Stimulated activated CD8-positive, alpha-beta memory T cell treated with anti-CD3 and anti-CD28 coated beads, Interleukin-7, amount 100 ng/mL, for 24 hours (primary cell): ENCODE measurements around the gene PCDHB5.
"Not testable (repeated sequence)": the region's sequence is repeated elsewhere in the genome, so short reads cannot be mapped to it uniquely, and the experiment has no call there.

ENCODE experiments used
- DNase-seq: peaks from one replicate; pipeline ENCODE4 v3.0.0-alpha.2; 2020; ENCODE audit warnings: low read depth

The PCDHB5 gene

DNA sequence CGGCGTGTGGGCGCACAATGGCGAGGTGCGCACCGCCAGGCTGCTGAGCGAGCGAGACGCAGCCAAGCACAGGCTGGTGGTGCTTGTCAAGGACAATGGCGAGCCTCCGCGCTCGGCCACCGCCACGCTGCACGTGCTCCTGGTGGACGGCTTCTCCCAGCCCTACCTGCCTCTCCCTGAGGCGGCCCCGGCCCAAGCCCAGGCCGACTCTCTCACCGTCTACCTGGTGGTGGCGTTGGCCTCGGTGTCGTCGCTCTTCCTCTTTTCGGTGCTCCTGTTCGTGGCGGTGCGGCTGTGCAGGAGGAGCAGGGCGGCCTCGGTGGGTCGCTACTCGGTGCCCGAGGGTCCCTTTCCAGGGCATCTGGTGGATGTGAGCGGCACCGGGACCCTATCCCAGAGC lies 17.1 kb downstream of the PCDHB5 start:
- not testable (repeated sequence) for DNase-seq

GRCh38 chr5:141155540-141156374 lies 20.8 kb downstream of the PCDHB5 start:
- no peak for DNase-seq

DNA sequence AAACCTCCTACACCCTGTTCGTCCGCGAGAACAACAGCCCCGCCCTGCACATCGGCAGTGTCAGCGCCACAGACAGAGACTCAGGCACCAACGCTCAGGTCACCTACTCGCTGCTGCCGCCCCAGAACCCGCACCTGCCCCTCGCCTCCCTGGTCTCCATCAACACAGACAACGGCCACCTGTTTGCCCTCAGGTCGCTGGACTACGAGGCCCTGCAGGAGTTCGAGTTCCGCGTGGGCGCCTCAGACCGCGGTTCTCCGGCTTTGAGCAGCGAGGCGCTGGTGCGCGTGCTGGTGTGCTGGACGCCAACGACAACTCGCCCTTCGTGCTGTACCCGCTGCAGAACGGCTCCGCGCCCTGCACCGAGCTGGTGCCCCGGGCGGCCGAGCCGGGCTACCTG lies 22.4 kb downstream of the PCDHB5 start:
- not testable (repeated sequence) for DNase-seq

DNA sequence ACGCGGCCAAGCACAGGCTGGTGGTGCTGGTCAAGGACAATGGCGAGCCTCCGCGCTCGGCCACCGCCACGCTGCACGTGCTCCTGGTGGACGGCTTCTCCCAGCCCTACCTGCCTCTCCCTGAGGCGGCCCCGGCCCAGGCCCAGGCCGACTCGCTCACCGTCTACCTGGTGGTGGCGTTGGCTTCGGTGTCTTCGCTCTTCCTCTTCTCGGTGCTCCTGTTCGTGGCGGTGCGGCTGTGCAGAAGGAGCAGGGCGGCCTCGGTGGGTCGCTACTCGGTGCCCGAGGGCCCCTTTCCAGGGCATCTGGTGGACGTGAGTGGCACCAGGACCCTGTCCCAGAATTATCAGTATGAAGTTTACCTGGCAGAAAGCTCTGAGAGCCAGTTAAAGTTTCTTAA lies 22.9 kb downstream of the PCDHB5 start:
- DNase-seq: not testable (repeated sequence)

DNA sequence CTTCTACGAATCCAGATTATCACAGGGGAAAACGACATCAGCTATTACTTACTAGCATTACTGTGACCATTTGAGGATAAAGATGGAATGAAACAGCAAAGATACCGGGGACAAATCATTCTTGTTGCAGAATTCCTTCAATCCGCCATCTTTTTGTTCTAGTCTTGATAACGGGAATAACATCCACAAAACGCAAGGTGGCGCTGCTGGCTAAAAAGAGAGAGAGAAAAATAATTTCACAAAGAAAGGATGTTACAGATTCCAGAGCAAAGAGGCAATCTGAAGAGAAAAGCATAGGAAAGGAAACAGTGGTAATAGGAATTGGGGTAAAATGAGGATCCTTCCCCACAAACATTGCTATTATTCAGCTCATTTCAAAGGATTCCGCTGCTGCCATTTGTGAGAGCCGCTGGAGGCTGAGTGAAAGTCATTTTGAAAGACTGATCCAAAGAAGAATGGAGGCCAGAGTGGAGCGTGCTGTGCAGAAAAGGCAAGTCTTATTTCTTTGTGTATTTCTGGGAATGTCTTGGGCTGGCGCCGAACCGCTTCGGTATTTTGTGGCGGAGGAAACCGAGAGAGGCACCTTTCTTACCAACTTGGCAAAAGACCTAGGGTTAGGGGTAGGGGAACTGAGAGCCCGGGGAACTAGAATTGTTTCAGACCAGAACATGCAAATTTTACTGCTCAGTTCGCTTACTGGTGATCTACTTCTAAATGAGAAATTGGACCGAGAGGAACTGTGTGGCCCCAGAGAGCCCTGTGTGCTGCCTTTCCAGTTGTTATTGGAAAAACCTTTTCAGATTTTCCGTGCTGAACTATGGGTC lies 37.6 kb downstream of the PCDHB5 start, which contains the start of gene PCDHB7:
Gene PCDHB7, plus strand, starts transcription at position 264 of the 824 bp plus-strand sequence. Its CDS starts 192 bp downstream, at position 456.
- DNase-seq: no peak

DNA sequence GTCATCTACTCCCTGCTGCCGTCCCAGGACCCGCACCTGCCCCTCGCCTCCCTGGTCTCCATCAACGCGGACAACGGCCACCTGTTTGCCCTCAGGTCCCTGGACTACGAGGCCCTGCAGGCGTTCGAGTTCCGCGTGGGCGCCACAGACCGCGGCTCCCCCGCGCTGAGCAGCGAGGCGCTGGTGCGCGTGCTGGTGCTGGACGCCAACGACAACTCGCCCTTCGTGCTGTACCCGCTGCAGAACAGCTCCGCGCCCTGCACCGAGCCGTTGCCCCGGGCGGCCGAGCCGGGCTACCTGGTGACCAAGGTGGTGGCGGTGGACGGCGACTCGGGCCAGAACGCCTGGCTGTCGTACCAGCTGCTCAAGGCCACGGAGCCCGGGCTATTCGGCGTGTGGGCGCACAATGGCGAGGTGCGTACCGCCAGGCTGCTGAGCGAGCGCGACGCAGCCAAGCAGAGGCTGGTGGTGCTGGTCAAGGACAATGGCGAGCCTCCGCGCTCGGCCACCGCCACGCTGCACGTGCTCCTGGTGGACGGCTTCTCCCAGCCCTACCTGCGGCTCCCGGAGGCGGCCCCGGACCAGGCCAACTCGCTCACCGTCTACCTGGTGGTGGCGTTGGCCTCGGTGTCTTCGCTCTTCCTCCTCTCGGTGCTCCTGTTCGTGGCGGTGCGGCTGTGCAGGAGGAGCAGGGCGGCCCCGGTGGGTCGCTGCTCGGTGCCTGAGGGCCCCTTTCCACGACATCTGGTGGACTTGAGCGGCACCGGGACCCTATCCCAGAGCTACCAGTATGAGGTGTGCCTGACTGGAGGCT lies 39.5 kb downstream of the PCDHB5 start:
- not testable (repeated sequence) for DNase-seq

DNA sequence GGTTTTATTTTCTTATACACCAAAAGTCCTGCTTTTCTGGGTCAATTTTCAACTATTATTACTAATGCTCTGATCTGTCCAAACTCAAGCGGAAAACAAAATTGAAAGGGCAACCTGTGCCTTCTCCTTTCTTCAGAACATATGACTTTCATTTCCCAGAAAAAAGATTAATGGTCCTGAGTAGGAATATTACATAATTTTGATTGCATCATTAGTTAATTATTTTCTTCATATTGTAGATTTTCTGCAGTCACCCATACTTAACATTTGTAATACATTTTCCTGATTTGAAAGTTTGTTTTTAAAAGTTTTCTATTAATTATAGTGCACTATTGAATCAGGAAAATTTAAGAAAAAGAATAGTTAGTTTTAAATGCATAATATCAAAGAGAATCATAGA lies 40.9 kb downstream of the PCDHB5 start:
- no peak for DNase-seq

GRCh38 chr5:141177577-141178191 lies 42.7 kb downstream of the PCDHB5 start, which contains the start of gene PCDHB8:
PCDHB8 (plus strand) TSS chr5:141177790; CDS start chr5:141178035, 245 bp downstream.
- DNase-seq: not testable (repeated sequence)

- not testable (repeated sequence) for DNase-seq
Measured at GRCh38 chr5:141179371-141179770, 44.4 kb downstream of the PCDHB5 start.

DNA sequence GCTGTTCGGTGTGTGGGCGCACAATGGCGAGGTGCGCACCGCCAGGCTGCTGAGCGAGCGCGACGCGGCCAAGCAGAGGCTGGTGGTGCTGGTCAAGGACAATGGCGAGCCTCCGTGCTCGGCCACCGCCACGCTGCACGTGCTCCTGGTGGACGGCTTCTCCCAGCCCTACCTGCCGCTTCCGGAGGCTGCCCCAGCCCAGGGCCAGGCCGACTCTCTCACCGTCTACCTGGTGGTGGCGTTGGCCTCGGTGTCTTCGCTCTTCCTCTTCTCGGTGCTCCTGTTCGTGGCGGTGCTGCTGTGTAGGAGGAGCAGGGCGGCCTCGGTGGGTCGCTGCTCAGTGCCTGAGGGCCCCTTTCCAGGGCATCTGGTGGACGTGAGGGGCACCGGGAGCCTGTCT lies 44.9 kb downstream of the PCDHB5 start:
- DNase-seq: not testable (repeated sequence)

GRCh38 chr5:141180313-141180712 lies 45.3 kb downstream of the PCDHB5 start:
- DNase-seq: no peak

DNA sequence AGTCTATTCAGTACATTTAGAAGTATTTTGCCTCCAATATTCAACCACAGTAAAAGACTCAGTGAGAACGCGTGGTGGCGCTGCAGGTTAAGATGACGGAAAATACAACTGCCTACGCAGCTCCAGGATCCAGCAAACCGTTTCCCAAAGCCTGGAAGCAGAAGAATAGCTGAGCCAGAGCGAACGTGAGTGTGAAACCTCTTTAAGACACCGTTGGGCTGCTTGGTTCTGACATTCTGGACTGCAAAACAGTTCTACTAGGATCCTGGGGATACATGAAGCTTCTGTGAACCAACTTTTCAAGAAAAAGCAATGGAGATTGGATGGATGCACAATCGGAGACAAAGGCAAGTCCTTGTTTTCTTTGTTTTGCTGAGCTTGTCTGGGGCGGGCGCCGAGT lies 47.2 kb downstream of the PCDHB5 start, which contains the start of gene PCDHB16:
Gene PCDHB16, plus strand, starts transcription at position 140 of the 400 bp plus-strand sequence. Its CDS starts 173 bp downstream, at position 313.
- DNase-seq: no peak

- DNase-seq: not testable (repeated sequence)
Measured at GRCh38 chr5:141184117-141184855, 49.3 kb downstream of the PCDHB5 start.

- no peak for DNase-seq
Measured at GRCh38 chr5:141186897-141187512, 52.0 kb downstream of the PCDHB5 start, which contains the start of gene PCDHB9. PCDHB9 (plus strand) TSS chr5:141187161; CDS start chr5:141187319, 158 bp downstream.
